Common myeloid progenitor, CD34-positive (primary cell): Measurements from ENCODE around the gene PDE4B.
A peak's percentile ranks its signal among the peaks of the same experiment; 100 is the strongest.

Experiments
- CTCF ChIA-PET: fragments of 350-600 bp; sonication (Branson Sonifier 250); formaldehyde crosslinking; loops from one replicate; lab custom pipeline; 2021; ENCODE audit warnings: antibody characterized with exemption; lab: Charles Lee
- POLR2A ChIA-PET: fragments of 350-600 bp; sonication (Branson Sonifier 250); formaldehyde crosslinking; loops from one replicate; lab custom pipeline; 2021; ENCODE audit warnings: antibody characterized with exemption; lab: Charles Lee
- DNase-seq, 3 donors: peaks; one replicate each; pipeline versions ENCODE4 v3.0.0 to v3.0.0-alpha.2; 2013
- H3K27ac ChIP-seq, 2 experiments: 1 replicate in 1 of 2; 2 replicates in 1 of 2; pipeline ENCODE4 v1.7.0; 2013; ENCODE audit warnings: inconsistent platforms in 2 of 2, low read length in 2 of 2, mild to moderate bottlenecking in 2 of 2, low read depth in 1 of 2, moderate library complexity in 1 of 2; ENCODE audit not compliant: severe bottlenecking in 2 of 2, insufficient read depth in 1 of 2, poor library complexity in 1 of 2
- H3K27me3 ChIP-seq, 5 experiments: replicated peaks in 2 of 5; 1 replicate in 3 of 5; 2 replicates in 2 of 5; pipeline versions ENCODE4 v1.6.1 to v1.7.0; 2013; ENCODE audit warnings: low read length in 4 of 5, mild to moderate bottlenecking in 2 of 5, moderate library complexity in 2 of 5, inconsistent platforms in 1 of 5; ENCODE audit not compliant: insufficient read depth in 5 of 5, control insufficient read depth in 4 of 5
- H3K36me3 ChIP-seq, 4 experiments: 1 replicate in 2 of 4; 2 replicates in 2 of 4; pipeline versions ENCODE4 v1.6.1 to v1.7.0; 2013; ENCODE audit warnings: low read length in 3 of 4, control low read depth in 1 of 4, mild to moderate bottlenecking in 1 of 4; ENCODE audit not compliant: control insufficient read depth in 4 of 4, insufficient read depth in 4 of 4
- H3K4me1 ChIP-seq, 4 experiments: 1 replicate in 3 of 4; 2 replicates in 1 of 4; pipeline versions ENCODE4 v1.6.1 to v1.7.1; 2013; ENCODE audit warnings: low read length in 3 of 4, mild to moderate bottlenecking in 3 of 4, control low read depth in 1 of 4, inconsistent platforms in 1 of 4, moderate library complexity in 1 of 4; ENCODE audit not compliant: control insufficient read depth in 4 of 4, insufficient read depth in 4 of 4; ENCODE audit errors: control extremely low read depth in 1 of 4
- H3K4me3 ChIP-seq, 7 experiments: 1 replicate in 4 of 7; 2 replicates in 3 of 7; pipeline versions ENCODE4 v1.5.1 to v1.7.0; 2013; ENCODE audit warnings: mild to moderate bottlenecking in 7 of 7, low read length in 6 of 7, moderate library complexity in 6 of 7, inconsistent platforms in 2 of 7, low read depth in 2 of 7, control low read depth in 1 of 7; ENCODE audit not compliant: insufficient read depth in 4 of 7, control insufficient read depth in 1 of 7; ENCODE audit errors: extremely low read depth in 1 of 7
- H3K9me3 ChIP-seq, 5 experiments: 1 replicate in 4 of 5; 2 replicates in 1 of 5; pipeline versions ENCODE4 v1.6.1 to v1.7.1; 2013; ENCODE audit warnings: low read length in 4 of 5, mild to moderate bottlenecking in 2 of 5, inconsistent platforms in 1 of 5, low read depth in 1 of 5, moderate library complexity in 1 of 5; ENCODE audit not compliant: control insufficient read depth in 4 of 5, insufficient read depth in 2 of 5; ENCODE audit errors: control extremely low read depth in 1 of 5
- WGBS: methylation state at CpG from one replicate; pipeline ENCODE4 v1.1.5; 2013; ENCODE audit not compliant: insufficient coverage; 5-methylcytosine and 5-hydroxymethylcytosine counted together

Gene PDE4B

DNA sequence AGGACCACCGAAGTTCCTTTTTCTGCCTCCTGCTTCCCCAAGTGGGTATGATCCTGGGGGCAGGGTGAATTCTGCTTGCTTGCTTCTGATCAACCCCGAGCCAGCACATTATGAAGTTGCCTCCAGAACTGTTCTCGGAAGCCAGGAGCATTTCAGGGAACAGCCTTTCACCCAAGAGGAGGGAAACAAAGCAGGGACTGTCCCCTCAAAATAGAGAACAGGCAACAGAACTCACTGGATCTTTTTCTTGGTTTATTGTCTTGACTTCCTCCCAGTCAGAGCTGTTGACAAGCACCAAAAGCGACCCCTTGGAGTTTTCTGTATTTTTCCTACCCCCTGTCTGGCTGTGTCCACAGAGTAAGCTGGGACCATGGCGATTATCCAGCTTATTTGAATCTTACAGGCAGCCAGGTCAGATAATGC is 482.9 kb downstream of the PDE4B start:
- peaks cover 30 to 67% (median 45%) of the 10 kb centered on the region in 4 experiments for H3K4me1 ChIP-seq
- H3K9me3 ChIP-seq: no peaks in the 10 kb centered on the region
- 41% methylated on average over 4 of the region's 5 CpGs for WGBS
- H3K4me3 ChIP-seq: peak overlapping the region in 3 of 7 experiments; percentile 2 to 21 (median 13)
- H3K27ac ChIP-seq: no peak overlapping the region
- CTCF ChIA-PET: interaction anchor here (1.1 to 3.0 kb wide), 8 partner anchors 15 to 171 kb away, joined by 3 to 12 read pairs (median 4); no protein-coding TSS in a partner anchor
- no peaks in the 10 kb centered on the region for H3K27me3 ChIP-seq
- peak in 1 of 3 donors; percentile 35 for DNase-seq
- H3K36me3 ChIP-seq: no peaks in the 10 kb centered on the region
- POLR2A ChIA-PET: no interaction called here

DNA sequence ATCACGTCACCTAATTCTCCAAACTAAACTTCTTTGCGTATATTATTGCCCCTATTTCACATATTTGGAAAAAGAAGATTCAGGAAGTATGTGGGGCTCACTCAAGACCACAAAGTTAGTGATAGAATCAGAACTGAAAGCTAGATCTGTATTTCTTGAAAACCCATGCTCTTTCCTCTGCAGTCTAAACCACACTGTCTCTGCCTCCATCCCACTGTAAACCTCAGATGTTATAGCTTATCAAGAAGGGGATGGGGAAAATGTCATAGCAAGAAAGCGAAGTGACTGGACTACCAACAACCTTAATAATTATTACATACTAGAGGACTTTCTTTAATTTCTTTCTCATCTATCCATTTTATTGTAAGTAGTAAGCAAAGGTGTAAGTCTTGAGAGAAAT is 483.5 kb downstream of the PDE4B start:
- Histone ChIP-seq H3K27ac (no peak overlapping the region), H3K9me3 (no peaks in the 10 kb centered on the region), H3K4me3 (peak overlapping the region in 4 of 7 experiments; percentile 2 to 56 (median 34)), H3K27me3 (no peaks in the 10 kb centered on the region), H3K4me1 (peaks cover 30 to 67% (median 44%) of the 10 kb centered on the region in 4 experiments), H3K36me3 (no peaks in the 10 kb centered on the region)
- ChIA-PET POLR2A (no interaction called here), CTCF (interaction anchor here (1.1 to 3.0 kb wide), 5 partner anchors 15 to 55 kb away, joined by 3 to 12 read pairs (median 4); no protein-coding TSS in a partner anchor)
- 0% methylated on average over 1 of the region's 3 CpGs for WGBS
- DNase-seq: peak; percentile 31 to 81 (median 73)

DNA sequence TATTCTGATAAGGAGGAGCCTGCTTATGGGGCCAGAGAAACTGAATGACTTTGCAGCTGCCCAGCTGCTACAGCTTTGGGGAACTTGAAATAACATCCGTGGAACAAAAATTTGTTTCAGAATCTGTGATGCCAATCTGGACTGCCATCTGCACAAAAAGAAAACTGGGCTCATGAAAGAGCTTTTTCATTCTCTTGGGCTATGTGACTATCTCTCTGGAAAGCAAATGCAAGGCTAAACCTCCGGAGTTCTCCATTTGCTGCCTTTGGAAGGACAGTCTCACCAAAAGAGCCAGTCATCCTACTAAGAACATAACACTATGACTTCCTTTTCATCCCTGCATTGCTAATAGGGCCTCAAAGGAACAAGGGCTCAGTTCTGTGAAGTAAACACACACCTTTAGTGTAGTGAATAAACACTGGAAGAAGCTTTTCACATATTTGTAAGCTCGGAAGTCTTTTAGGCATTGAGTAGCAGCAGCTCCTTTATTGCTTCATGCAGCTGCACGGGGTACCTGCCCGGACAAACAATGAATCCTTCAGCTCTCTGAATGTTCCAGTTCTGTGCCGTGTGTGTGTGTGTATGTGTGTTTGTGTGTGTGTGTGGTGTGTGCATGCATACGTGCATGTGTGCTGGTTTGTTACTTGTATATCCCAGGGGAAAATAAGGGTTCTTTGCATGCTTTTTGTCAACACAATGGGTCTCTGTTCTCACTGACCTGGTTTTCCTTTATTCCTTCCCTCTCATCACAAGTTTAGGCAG is 485.7 kb downstream of the PDE4B start:
- Histone ChIP-seq H3K27me3 (no peaks in the 10 kb centered on the region), H3K36me3 (no peaks in the 10 kb centered on the region), H3K9me3 (no peaks in the 10 kb centered on the region), H3K4me3 (peak overlapping the region in 1 of 7 experiments; percentile 29), H3K27ac (no peak overlapping the region), H3K4me1 (peaks cover 30 to 53% (median 39%) of the 10 kb centered on the region in 4 experiments)
- CTCF ChIA-PET: interaction anchor here (1.0 to 1.2 kb wide), 2 partner anchors 34 to 60 kb away, joined by 3 read pairs; no protein-coding TSS in a partner anchor
- POLR2A ChIA-PET: no interaction called here
- WGBS: 62% methylated on average over 4 of the region's 7 CpGs
- DNase-seq: peak; percentile 30 to 93 (median 90)

DNA sequence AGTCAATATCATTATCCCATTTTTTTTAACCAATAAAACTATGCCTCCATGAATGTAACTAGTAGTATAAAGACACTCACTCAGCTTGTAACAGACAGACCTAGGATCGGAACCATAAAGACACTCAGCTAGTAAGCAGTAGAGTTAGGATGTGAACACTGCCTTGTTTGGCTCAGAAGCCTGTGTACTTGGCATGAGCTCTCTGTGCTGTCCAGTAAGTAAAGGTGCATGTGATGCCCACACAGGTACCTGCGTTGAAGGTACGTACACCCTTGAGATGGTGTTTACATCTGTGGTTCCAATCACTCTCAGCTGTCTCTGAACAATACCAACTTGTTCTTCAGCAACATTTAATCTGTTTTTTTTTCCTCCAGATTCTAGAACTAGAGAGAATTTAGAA is 489.1 kb downstream of the PDE4B start:
- no peak for DNase-seq
- Histone ChIP-seq H3K4me1 (peaks cover 11 to 26% (median 19%) of the 10 kb centered on the region in 4 experiments), H3K27me3 (no peaks in the 10 kb centered on the region), H3K36me3 (no peaks in the 10 kb centered on the region), H3K27ac (no peak overlapping the region), H3K9me3 (no peaks in the 10 kb centered on the region), H3K4me3 (no peak overlapping the region)
- ChIA-PET POLR2A (interaction anchor here (0.6 kb wide), 1 partner anchor 37 kb away, joined by 3 read pairs; no protein-coding TSS in a partner anchor), CTCF (interaction anchor here (0.6 to 2.2 kb wide), 6 partner anchors 14 to 165 kb away, joined by 3 to 6 read pairs (median 5); no protein-coding TSS in a partner anchor)
- 100% methylated on average over 2 of the region's 3 CpGs for WGBS

DNA sequence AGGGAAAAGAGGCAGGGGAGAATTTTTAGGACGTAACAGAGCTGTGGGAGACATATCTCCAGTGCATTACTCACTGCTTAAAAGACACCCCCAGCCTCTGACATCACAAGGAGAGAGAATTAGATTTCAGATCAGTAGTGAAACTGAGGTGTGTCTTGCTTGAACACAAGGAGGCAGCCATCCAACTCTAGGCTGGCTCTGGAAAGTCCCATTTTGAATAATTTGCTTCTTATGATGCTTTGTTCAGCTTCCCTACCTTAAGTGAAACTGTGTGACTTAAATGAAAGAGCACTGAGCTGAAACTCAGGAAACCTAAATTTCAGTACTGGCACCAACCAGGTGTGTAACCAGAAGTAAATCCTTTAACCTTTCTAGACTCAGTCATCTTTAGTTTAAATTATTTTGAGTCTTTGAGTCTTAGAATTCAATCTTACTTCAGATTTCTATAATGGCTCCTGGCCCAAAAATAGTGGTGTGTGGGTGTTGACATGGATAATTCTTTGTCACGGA is 489.7 kb downstream of the PDE4B start:
- Histone ChIP-seq H3K4me3 (no peak overlapping the region), H3K27ac (no peak overlapping the region), H3K36me3 (no peaks in the 10 kb centered on the region), H3K27me3 (no peaks in the 10 kb centered on the region), H3K4me1 (peaks cover 8 to 23% (median 16%) of the 10 kb centered on the region in 4 experiments), H3K9me3 (no peaks in the 10 kb centered on the region)
- WGBS: no CpG with 5 or more reads among the region's 2 CpGs
- ChIA-PET POLR2A (interaction anchor here (0.6 kb wide), 2 partner anchors 36 to 54 kb away, joined by 3 read pairs; no protein-coding TSS in a partner anchor), CTCF (interaction anchor here (0.7 to 2.2 kb wide), 7 partner anchors 15 to 164 kb away, joined by 3 to 6 read pairs (median 5); no protein-coding TSS in a partner anchor)
- peak; percentile 60 to 85 (median 82) for DNase-seq

DNA sequence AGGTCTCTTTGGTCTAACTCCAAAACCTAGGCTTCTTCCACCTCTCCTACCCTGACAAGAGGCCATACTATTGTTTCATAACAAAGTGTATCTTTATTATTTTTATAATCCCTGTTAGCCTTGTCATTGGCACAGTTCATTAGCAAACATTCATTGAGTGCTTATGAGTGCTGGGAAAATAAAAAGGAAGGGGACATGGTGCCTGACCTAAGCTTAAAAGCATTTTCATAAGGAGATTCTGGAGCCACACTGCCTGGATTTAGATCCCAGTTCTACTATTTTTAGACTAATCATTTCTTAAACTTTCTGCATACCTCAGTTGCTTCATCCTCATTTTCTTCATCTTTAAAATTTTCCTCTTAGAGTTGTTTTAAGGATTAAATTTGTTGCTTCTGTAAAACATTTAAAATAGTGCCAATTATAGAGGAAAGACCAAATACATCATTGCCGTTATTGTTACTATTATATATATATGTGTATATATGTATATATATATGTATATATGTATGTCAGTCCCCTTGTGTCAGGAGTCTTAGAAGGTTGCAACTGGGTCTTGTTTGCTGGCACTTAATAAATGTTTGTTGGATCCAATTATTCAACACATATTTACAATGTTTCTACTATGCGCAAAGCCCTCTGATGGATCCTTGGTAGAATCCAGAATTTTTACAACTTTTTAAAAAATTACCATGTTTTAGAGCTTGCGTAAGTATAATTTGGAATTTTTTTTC is 490.4 kb downstream of the PDE4B start:
- ChIA-PET POLR2A (no interaction called here), CTCF (interaction anchor here (0.7 to 2.2 kb wide), 7 partner anchors 10 to 164 kb away, joined by 3 to 6 read pairs (median 5); no protein-coding TSS in a partner anchor)
- Histone ChIP-seq H3K27ac (no peak overlapping the region), H3K27me3 (no peaks in the 10 kb centered on the region), H3K4me1 (peaks cover 8 to 17% (median 11%) of the 10 kb centered on the region in 4 experiments), H3K9me3 (no peaks in the 10 kb centered on the region), H3K36me3 (no peaks in the 10 kb centered on the region), H3K4me3 (no peak overlapping the region)
- no CpG with 5 or more reads among the region's 3 CpGs for WGBS
- DNase-seq: no peak
